Body of pancreas (tissue), 4 donors: ENCODE measurements around the gene NTRK1. TPM values are rescaled to one million over a fixed set of nuclear protein-coding genes. Genes with fewer than 3 reads are reported as not detected.

Experiments used
- ATAC-seq: fragments of 150-250 bp; one replicate; pipeline ENCODE4 v1.9.1; 2016
- DNase-seq, 4 donors: peaks; one replicate each; pipeline ENCODE4 v3.0.0-alpha.2; 2019
- H3K27ac ChIP-seq, 4 donors: fragments of 200-600 bp; sonication (generic); 1 replicate in 3 of 4; 2 replicates in 1 of 4; pipeline versions ENCODE4 v1.5.1 to v1.6.1; 2016 to 2019; ENCODE audit warnings: mild to moderate bottlenecking in 1 of 4, mixed read lengths in 1 of 4, moderate library complexity in 1 of 4
- H3K27me3 ChIP-seq, 2 donors: fragments of 200-600 bp; sonication (generic); one replicate each; pipeline ENCODE4 v1.6.0; 2016; ENCODE audit warnings: mild to moderate bottlenecking in 1 of 2
- H3K36me3 ChIP-seq, 2 donors: fragments of 200-600 bp; sonication (generic); replicated peaks in 1 of 2; 2 replicates each; pipeline ENCODE4 v1.5.1; 2016; ENCODE audit warnings: low read depth in 2 of 2; ENCODE audit not compliant: insufficient read depth in 1 of 2
- H3K4me1 ChIP-seq: fragments of 200-600 bp; sonication (generic); one replicate; pipeline ENCODE4 v1.6.0; 2016
- H3K4me3 ChIP-seq, 2 donors: fragments of 200-600 bp; sonication (generic); 1 replicate in 1 of 2; 2 replicates in 1 of 2; pipeline ENCODE4 v1.5.1; 2016 to 2019
- H3K9me3 ChIP-seq, 3 donors: fragments of 200-600 bp; sonication (generic); 1 replicate in 2 of 3; 2 replicates in 1 of 3; pipeline ENCODE4 v1.5.1; 2016
- POLR2A ChIP-seq, 3 donors: fragments of 450-650 bp; IDR thresholded peaks; one replicate each; pipeline ENCODE4 v1.6.1; 2016; ENCODE audit warnings: antibody characterized with exemption in 3 of 3, mild to moderate bottlenecking in 2 of 3
- WGBS, 2 donors: methylation state at CpG; one replicate each; pipeline ENCODE4 v1.1.5; 2017; 5-methylcytosine and 5-hydroxymethylcytosine counted together
- intact Hi-C: fragments of 100-400 bp; cut with DNase I; formaldehyde crosslinking; loops from one replicate; pipeline ENCODE4 v1.15.1; 2023
- total RNA-seq, 2 donors: library from RNA; depleted of rRNA; stranded (reverse); fragments of >200 nt; gene quantifications; one replicate each; pipeline ENCODE4 v1.1.0, GENCODE V29; 2016
- TF ChIP-seq, protein P1 (sequence below), 7 experiments: fragments of 450-650 bp in 4 of 7; fragments of 200-600 bp in 3 of 7; sonication (generic) in 3 of 7; IDR thresholded peaks; one replicate each; pipeline ENCODE4 v1.5.1; 2016 to 2019; ENCODE audit warnings: antibody characterized with exemption in 7 of 7

Gene NTRK1
- total RNA-seq, 2 donors from 2014 or later, result 0.99 TPM; not detected in 1

DNA sequence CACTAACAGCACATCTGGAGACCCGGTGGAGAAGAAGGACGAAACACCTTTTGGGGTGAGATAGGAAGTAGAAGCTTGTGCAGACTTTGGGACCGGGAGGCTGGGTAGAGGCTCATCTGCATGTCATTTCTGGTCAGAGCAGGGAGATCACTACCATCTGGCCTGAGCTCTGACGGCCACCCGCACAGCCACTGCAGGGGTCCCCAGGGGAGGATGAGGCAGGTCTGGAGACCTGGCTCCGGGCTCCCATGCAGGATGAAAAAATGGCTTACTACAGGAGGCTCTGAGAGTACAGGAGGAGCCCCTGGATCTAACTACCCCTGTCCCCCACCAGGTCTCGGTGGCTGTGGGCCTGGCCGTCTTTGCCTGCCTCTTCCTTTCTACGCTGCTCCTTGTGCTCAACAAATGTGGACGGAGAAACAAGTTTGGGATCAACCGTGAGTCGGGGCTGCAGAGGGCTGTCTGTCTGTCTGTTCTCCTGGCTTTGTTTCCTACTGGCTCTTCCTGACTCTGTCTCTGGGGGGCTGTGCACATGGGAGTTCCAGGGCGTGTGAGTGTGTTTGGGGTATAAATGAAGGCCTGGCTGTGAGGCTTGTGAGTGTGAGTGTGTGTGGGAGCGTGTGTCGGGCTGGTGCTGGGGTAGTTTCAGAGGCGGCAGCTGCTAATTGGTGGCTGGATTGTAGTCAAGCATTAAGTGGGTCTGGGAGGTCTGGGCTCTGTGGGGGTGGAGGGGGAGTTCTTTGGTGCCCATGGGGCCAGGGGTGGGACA is 14.1 kb downstream of the NTRK1 start:
- DNase-seq, result no peak
- Histone ChIP-seq H3K4me3 (no peak overlapping the region), H3K27ac (no peak overlapping the region), H3K27me3 (no peaks in the 10 kb centered on the region), H3K36me3 (no peaks in the 10 kb centered on the region), H3K4me1 (no peaks in the 10 kb centered on the region), H3K9me3 (no peaks in the 10 kb centered on the region)
- ATAC-seq, result no peak
- 81 to 87% methylated on average over 14 to 16 of the region's 16 CpGs for WGBS, 2 donors
- intact Hi-C loops, result no loop called here
- no peak for TF ChIP-seq POLR2A (IDR thresholded peaks at IDR 0.05)
- TF ChIP-seq, protein P1, sequence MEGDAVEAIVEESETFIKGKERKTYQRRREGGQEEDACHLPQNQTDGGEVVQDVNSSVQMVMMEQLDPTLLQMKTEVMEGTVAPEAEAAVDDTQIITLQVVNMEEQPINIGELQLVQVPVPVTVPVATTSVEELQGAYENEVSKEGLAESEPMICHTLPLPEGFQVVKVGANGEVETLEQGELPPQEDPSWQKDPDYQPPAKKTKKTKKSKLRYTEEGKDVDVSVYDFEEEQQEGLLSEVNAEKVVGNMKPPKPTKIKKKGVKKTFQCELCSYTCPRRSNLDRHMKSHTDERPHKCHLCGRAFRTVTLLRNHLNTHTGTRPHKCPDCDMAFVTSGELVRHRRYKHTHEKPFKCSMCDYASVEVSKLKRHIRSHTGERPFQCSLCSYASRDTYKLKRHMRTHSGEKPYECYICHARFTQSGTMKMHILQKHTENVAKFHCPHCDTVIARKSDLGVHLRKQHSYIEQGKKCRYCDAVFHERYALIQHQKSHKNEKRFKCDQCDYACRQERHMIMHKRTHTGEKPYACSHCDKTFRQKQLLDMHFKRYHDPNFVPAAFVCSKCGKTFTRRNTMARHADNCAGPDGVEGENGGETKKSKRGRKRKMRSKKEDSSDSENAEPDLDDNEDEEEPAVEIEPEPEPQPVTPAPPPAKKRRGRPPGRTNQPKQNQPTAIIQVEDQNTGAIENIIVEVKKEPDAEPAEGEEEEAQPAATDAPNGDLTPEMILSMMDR (IDR thresholded peaks at IDR 0.05), result no peak

DNA sequence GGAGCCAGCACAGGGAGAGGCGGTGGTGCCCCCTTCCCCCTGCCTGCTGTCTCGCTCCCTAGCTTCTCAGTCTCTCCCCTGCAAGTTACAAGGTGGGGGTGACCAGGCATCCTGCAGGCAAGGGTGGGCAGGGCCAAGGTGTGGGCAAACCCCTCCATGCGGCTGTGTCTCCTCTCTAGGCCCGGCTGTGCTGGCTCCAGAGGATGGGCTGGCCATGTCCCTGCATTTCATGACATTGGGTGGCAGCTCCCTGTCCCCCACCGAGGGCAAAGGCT is 14.6 kb downstream of the NTRK1 start:
- WGBS, 2 donors, result 55% methylated on average over 5 of the region's 5 CpGs; no CpG with 5 or more reads in 1 of the 2 donors
- TF ChIP-seq, protein P1 (IDR thresholded peaks at IDR 0.05), result no peak
- no peak for TF ChIP-seq POLR2A (IDR thresholded peaks at IDR 0.05)
- intact Hi-C loops, result no loop called here
- no peaks in the 10 kb centered on the region for H3K36me3 ChIP-seq
- ATAC-seq (no peak), DNase-seq (no peak)
- no peaks in the 10 kb centered on the region for H3K4me1 ChIP-seq
- no peaks in the 10 kb centered on the region for H3K9me3 ChIP-seq
- no peak overlapping the region for H3K27ac ChIP-seq
- no peak overlapping the region for H3K4me3 ChIP-seq
- H3K27me3 ChIP-seq, result no peaks in the 10 kb centered on the region

DNA sequence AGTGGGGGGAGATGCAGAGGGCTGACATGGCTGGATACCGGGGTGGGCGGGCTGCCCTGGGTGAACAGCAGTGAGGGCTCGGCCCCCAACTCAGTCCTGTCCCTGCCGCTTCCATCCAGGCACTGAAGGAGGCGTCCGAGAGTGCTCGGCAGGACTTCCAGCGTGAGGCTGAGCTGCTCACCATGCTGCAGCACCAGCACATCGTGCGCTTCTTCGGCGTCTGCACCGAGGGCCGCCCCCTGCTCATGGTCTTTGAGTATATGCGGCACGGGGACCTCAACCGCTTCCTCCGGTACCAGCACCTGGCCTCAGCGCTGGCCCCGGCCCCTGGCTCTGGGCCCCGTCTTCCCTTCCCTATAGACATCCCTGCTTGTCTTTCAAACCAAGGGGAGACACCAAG is 15.6 kb downstream of the NTRK1 start:
- no peak for TF ChIP-seq POLR2A (IDR thresholded peaks at IDR 0.05)
- TF ChIP-seq, protein P1 (IDR thresholded peaks at IDR 0.05), result no peak
- intact Hi-C loops, result no loop called here
- DNase-seq, result no peak
- Histone ChIP-seq H3K4me1 (no peaks in the 10 kb centered on the region), H3K9me3 (no peaks in the 10 kb centered on the region), H3K36me3 (no peaks in the 10 kb centered on the region), H3K27ac (no peak overlapping the region), H3K27me3 (no peaks in the 10 kb centered on the region), H3K4me3 (no peak overlapping the region)
- WGBS, 2 donors, result 34 to 35% methylated on average over 7 to 21 of the region's 21 CpGs
- no peak for ATAC-seq

DNA sequence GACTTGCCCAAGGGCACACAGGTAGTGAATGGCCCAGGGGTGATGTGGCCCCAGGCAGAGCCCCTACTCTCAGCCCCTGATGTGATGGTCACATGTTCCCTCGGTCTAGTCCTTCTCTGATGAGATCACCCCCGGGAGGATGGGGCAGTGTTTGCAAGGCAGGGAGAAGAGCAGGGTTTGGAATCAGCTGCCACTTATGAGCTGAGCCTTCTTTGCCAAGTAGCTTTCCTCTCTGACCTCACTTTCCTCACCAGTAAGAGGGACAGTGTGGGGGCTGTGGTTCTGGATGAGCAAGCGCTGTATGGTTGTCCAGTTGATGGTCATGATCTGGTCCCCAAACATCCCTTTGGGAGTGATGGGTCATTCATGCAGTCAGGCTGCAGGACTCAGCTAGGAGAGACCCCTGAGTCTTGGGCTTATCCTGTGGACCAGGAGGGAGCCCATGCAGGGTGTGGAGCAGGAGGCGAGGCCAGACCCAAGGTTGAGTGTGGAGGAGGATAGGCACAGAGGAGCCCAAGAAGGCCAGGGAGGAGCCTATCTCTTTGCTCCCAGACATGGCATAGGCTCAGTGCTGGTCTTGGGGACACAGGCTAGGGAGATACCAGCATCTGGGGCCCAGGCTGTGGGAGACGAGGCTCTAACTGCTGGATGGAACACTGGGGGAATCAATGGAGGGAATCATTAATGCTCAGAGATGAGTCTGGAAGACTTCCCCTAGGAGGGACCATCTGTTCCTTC is 16.9 kb downstream of the NTRK1 start:
- Histone ChIP-seq H3K4me3 (no peak overlapping the region), H3K27ac (no peak overlapping the region), H3K4me1 (no peaks in the 10 kb centered on the region), H3K27me3 (no peaks in the 10 kb centered on the region), H3K9me3 (no peaks in the 10 kb centered on the region), H3K36me3 (no peaks in the 10 kb centered on the region)
- intact Hi-C loops, result no loop called here
- ATAC-seq (no peak), DNase-seq (no peak)
- TF ChIP-seq, protein P1 (IDR thresholded peaks at IDR 0.05), result no peak
- no peak for TF ChIP-seq POLR2A (IDR thresholded peaks at IDR 0.05)
- WGBS, 2 donors, result 69 to 82% methylated on average over 3 to 5 of the region's 5 CpGs
